Kidney epithelial cell (primary cell): ENCODE data around the gene PWP2. TPM values are rescaled to one million over a fixed set of nuclear protein-coding genes. Genes with fewer than 3 reads are reported as not detected.

Source experiments
- DNase-seq: peaks from one replicate; pipeline ENCODE4 v3.0.0-alpha.2; 2010; ENCODE audit warnings: low read depth
- H3K27me3 ChIP-seq: 2 replicates; pipeline ENCODE4 v1.6.0; 2011; ENCODE audit warnings: low read length; ENCODE audit not compliant: control insufficient read depth, insufficient read depth
- H3K36me3 ChIP-seq: 2 replicates; pipeline ENCODE4 v1.5.1; 2011; ENCODE audit warnings: low read length; ENCODE audit not compliant: control insufficient read depth, insufficient read depth
- H3K4me3 ChIP-seq: 2 replicates; pipeline ENCODE4 v1.5.1; 2011; ENCODE audit warnings: low read depth, mild to moderate bottlenecking, control low read depth, low read length
- CTCF ChIP-seq: IDR thresholded peaks from 2 replicates; pipeline ENCODE4 v1.5.1; 2011; ENCODE audit warnings: mild to moderate bottlenecking, moderate library complexity, low read length, control low read depth, inconsistent platforms; ENCODE audit not compliant: insufficient read depth, poor library complexity, severe bottlenecking
- total RNA-seq: library from RNA; depleted of rRNA; stranded (reverse); fragments of >200 nt; gene quantifications from 2 replicates; pipeline ENCODE4 v1.2.3, GENCODE V29; 2015

The PWP2 gene
- total RNA-seq, 1 donor from 2014 or later = 8.6 TPM

- Histone ChIP-seq H3K4me3 (no peak overlapping the region), H3K27me3 (no peaks in the 10 kb centered on the region), H3K36me3 (no peaks in the 10 kb centered on the region)
- no peak for DNase-seq
- TF ChIP-seq CTCF = no peak
Observed at GRCh38 chr21:44070391-44070790, 36.8 kb upstream of the PWP2 start.

GRCh38 chr21:44071359-44072104, 35.7 kb upstream of the PWP2 start:
- DNase-seq = no peak
- Histone ChIP-seq H3K4me3 (no peak overlapping the region), H3K36me3 (no peaks in the 10 kb centered on the region), H3K27me3 (no peaks in the 10 kb centered on the region)
- no peak for TF ChIP-seq CTCF

- Histone ChIP-seq H3K36me3 (no peaks in the 10 kb centered on the region), H3K4me3 (no peak overlapping the region), H3K27me3 (no peaks in the 10 kb centered on the region)
- DNase-seq = no peak
- no peak for TF ChIP-seq CTCF
Observed at GRCh38 chr21:44072111-44072510, 35.1 kb upstream of the PWP2 start.

- H3K36me3 ChIP-seq = no peaks in the 10 kb centered on the region
- H3K27me3 ChIP-seq = no peaks in the 10 kb centered on the region
- no peak for DNase-seq
- H3K4me3 ChIP-seq = no peak overlapping the region
- TF ChIP-seq CTCF = no peak
Observed at GRCh38 chr21:44074315-44074958, 32.8 kb upstream of the PWP2 start.

- no peak for TF ChIP-seq CTCF
- DNase-seq = no peak
- no peaks in the 10 kb centered on the region for H3K27me3 ChIP-seq
- H3K36me3 ChIP-seq = no peaks in the 10 kb centered on the region
- no peak overlapping the region for H3K4me3 ChIP-seq
Observed at GRCh38 chr21:44076316-44076715, 30.9 kb upstream of the PWP2 start.

GRCh38 chr21:44078411-44078981, 28.7 kb upstream of the PWP2 start:
- no peak for DNase-seq
- Histone ChIP-seq H3K36me3 (peaks cover 1% of the 10 kb centered on the region), H3K4me3 (no peak overlapping the region), H3K27me3 (no peaks in the 10 kb centered on the region)
- TF ChIP-seq CTCF = no peak
